ENCODE data around the gene MPDU1. TPM values are rescaled to one million over a fixed set of nuclear protein-coding genes. Genes with fewer than 3 reads are reported as not detected.
A peak's percentile ranks its signal among the peaks of the same experiment; 100 is the strongest.

MPDU1 gene
- total and polyA plus RNA-seq, 2 of the 13 experiments (the other 11 are each of a cell fraction or from before 2014, with no cell fraction given) = 112 to 167 TPM

- TF ChIP-seq CSRNP1 (CRISPR knock-in tag; IDR thresholded peaks at IDR 0.05) (no peak; the same call in 1 of the 2 replicates), CAMTA2 (CRISPR knock-in tag; IDR thresholded peaks at IDR 0.05; ENCODE audit: borderline replicate concordance) (peak; percentile 75; the same call in 1 of the 2 replicates), THRA (CRISPR knock-in tag; IDR thresholded peaks at IDR 0.05; ENCODE audit: borderline replicate concordance) (no peak), ZNF296 (CRISPR knock-in tag; conservative IDR thresholded peaks at IDR 0.05) (no peak), TOPORS (CRISPR knock-in tag; IDR thresholded peaks at IDR 0.05) (0 out of 2 replicates have a peak, but pooled peaks have one; percentile 57), REXO4 (CRISPR knock-in tag; IDR thresholded peaks at IDR 0.05; ENCODE audit: borderline replicate concordance) (no peak), ZNF367 (CRISPR knock-in tag; IDR thresholded peaks at IDR 0.05; ENCODE audit: borderline replicate concordance) (no peak), HIC2 (CRISPR knock-in tag; IDR thresholded peaks at IDR 0.05; ENCODE audit: low read depth) (no peak), ZNF891 (CRISPR knock-in tag; IDR thresholded peaks at IDR 0.05) (0 out of 2 replicates have a peak, but pooled peaks have one; percentile 60), ZC3H4 (CRISPR knock-in tag; IDR thresholded peaks at IDR 0.05; ENCODE audit: borderline replicate concordance) (no peak), ZNF605 (CRISPR knock-in tag; IDR thresholded peaks at IDR 0.05) (peak; percentile 93), HDAC2 (CRISPR knock-in tag; IDR thresholded peaks at IDR 0.05) (0 out of 2 replicates have a peak, but pooled peaks have one; percentile 4), FLYWCH1 (CRISPR knock-in tag; IDR thresholded peaks at IDR 0.05) (no peak), ZNF747 (CRISPR knock-in tag; IDR thresholded peaks at IDR 0.05; ENCODE audit: borderline replicate concordance) (peak; percentile 97), SMARCE1 (IDR thresholded peaks at IDR 0.05; ENCODE audit: borderline replicate concordance) (no peak), MBNL3 (CRISPR knock-in tag; conservative IDR thresholded peaks at IDR 0.05) (peak; percentile 80; the same call in 1 of the 2 replicates), TRIM24 (CRISPR knock-in tag; IDR thresholded peaks at IDR 0.05) (no peak), ZNF660 (CRISPR knock-in tag; IDR thresholded peaks at IDR 0.05; ENCODE audit: borderline replicate concordance, low read depth) (no peak; the same call in 1 of the 2 replicates), ZNF75D (CRISPR knock-in tag; IDR thresholded peaks at IDR 0.05; ENCODE audit: borderline replicate concordance) (0 out of 2 replicates have a peak, but pooled peaks have one; percentile 53), FOXK1 (CRISPR knock-in tag; IDR thresholded peaks at IDR 0.05; ENCODE audit: borderline replicate concordance, low read depth) (no peak; the same call in 1 of the 2 replicates), LBX2 (CRISPR knock-in tag; IDR thresholded peaks at IDR 0.05; ENCODE audit: borderline replicate concordance) (no peak), ELF3 (CRISPR knock-in tag; IDR thresholded peaks at IDR 0.05) (no peak; the same call in 1 of the 2 replicates), IKZF1 (IDR thresholded peaks at IDR 0.05) (no peak), ZBTB1 (CRISPR knock-in tag; IDR thresholded peaks at IDR 0.05; ENCODE audit: borderline replicate concordance) (no peak)
Observed at GRCh38 chr17:7572588-7573323, 10.9 kb upstream of the MPDU1 start (continued).

Data from HepG2 (cell line).